ENCODE measurements around the gene GJA4. TPM values are rescaled to one million over a fixed set of nuclear protein-coding genes. Genes with fewer than 3 reads are reported as not detected.

Gene GJA4
- total RNA-seq, 1 experiment from 2014 or later = not detected

- intact Hi-C loops (cut with micrococcal nuclease) = no loop called here
- ATAC-seq (no peak), DNase-seq (ENCODE audit: low read depth, low spot score) (no peak)
- CTCF ChIA-PET = interaction anchor here (0.6 to 1.0 kb wide), 2 partner anchors 10 to 77 kb away, joined by 3 read pairs; no protein-coding TSS in a partner anchor
- no peaks in the 10 kb centered on the region for H3K79me2 ChIP-seq (ENCODE audit: insufficient read depth, low read length)
- H3K9me3 ChIP-seq (ENCODE audit: control insufficient read depth in 1 of 2, insufficient read depth in 1 of 2, low read depth in 1 of 2, low read length in 2 of 2) = no peaks in the 10 kb centered on the region
- TF ChIP-seq ZFX (IDR thresholded peaks at IDR 0.05) (no peak), EGR1 (IDR thresholded peaks at IDR 0.05; ENCODE audit: low read depth) (no peak), POLR2A (IDR thresholded peaks at IDR 0.05; ENCODE audit: borderline replicate concordance, extremely low read depth, insufficient read depth, insufficient read length) (no peak), SIN3A (IDR thresholded peaks at IDR 0.05; ENCODE audit: low read depth) (no peak), CEBPB (IDR thresholded peaks at IDR 0.05; ENCODE audit: low read depth) (no peak), ZBTB33 (IDR thresholded peaks at IDR 0.05; ENCODE audit: extremely low read depth, insufficient replicate concordance, low read length) (no peak), ZNF274 (IDR thresholded peaks at IDR 0.05; ENCODE audit: low read depth, low read length) (no peak), RAD21 (IDR thresholded peaks at IDR 0.05; ENCODE audit: low read depth) (no peak), SRF (IDR thresholded peaks at IDR 0.05; ENCODE audit: low read depth) (no peak), MAX (IDR thresholded peaks at IDR 0.05) (no peak)
- TF ChIP-seq, protein P1, sequence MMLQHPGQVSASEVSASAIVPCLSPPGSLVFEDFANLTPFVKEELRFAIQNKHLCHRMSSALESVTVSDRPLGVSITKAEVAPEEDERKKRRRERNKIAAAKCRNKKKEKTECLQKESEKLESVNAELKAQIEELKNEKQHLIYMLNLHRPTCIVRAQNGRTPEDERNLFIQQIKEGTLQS (IDR thresholded peaks at IDR 0.05) = no peak
- H3K4me1 ChIP-seq (ENCODE audit: control insufficient read depth in 1 of 2, insufficient read depth in 2 of 2, low read length in 2 of 2) = peaks cover 20 to 50% of the 10 kb centered on the region in 2 experiments
- no peak overlapping the region for H3K4me3 ChIP-seq (replicated peaks in 1 of 2; ENCODE audit: low read depth in 1 of 2, low read length in 2 of 2)
- no peaks in the 10 kb centered on the region for H3K36me3 ChIP-seq (ENCODE audit: control insufficient read depth in 1 of 2, insufficient read depth in 2 of 2, low read length in 2 of 2)
- no peak overlapping the region for H3K27ac ChIP-seq (ENCODE audit: low read depth, low read length)
- RAD21 ChIA-PET (ENCODE audit: low non-redundant PET in 1 of 2, low total read pairs in 2 of 2, uncharacterized antibody in 2 of 2, unreplicated experiment in 2 of 2) = no interaction called here
- H3K4me2 ChIP-seq (ENCODE audit: low read length) = no peak overlapping the region
- H2AFZ ChIP-seq (ENCODE audit: low read depth, low read length, poor library complexity, severe bottlenecking) = no peak overlapping the region
- no peaks in the 10 kb centered on the region for H4K20me1 ChIP-seq (ENCODE audit: insufficient read depth)
- POLR2A ChIA-PET = no interaction called here
- H3K9ac ChIP-seq (ENCODE audit: low read length) = no peak overlapping the region
- H3K9me2 ChIP-seq (ENCODE audit: insufficient read depth) = no peaks in the 10 kb centered on the region
- no peaks in the 10 kb centered on the region for H3K27me3 ChIP-seq (ENCODE audit: insufficient read depth, low read length)
- no TSS peak for BruUV-seq (replicated peaks)
These were observed 17.8 kb upstream of the GJA4 start for GRCh38 chr1:34774957-34775356.
